CD4-positive, alpha-beta T cell treated with Interleukin-1 beta for 1 hour (primary cell): Measurements from ENCODE around the gene AOPEP.

ENCODE experiments used
- DNase-seq, 2 donors: peaks; one replicate each; pipeline ENCODE4 v3.0.0-alpha.2; 2020 to 2022

The AOPEP gene

DNA sequence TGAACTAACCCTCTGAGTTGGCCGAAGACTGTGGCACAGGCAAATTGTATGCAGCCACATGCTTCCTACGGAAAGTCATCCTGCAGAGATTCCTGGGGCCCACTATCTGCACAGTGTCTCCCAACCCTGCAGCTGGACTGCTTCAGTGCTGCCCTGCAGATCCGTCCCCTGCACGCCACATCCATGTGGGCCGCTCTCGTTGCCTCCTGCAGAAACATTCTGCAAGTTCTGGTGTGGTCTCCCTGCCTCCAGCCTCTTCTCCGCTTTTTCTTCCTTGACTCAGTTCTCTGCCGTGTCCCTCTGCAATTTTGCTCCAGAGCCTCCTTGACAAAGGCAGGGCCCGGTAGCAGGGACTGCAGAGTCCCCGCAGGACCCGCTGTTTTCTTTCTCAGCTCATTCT is 249.0 kb downstream of the AOPEP start:
- DNase-seq = no peak

DNA sequence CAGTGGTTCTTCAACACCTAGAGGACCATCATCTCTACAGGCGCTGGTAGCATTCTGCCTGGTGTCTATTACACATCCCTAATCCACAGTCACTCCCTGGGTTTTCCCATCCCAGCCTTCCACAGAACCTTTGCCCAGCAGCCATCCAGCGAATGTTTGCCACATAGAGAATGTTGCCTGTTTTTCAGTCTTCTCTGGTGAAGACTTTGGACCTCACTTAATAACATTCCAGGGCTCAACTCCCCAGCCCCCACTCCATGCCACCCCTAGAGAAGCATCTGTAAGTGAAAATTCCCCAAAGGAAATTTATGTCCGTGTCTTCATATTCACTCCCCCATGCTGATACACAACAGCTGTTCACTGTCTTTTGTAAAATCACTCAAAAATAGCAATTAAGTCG is 249.6 kb downstream of the AOPEP start:
- no peak for DNase-seq

DNA sequence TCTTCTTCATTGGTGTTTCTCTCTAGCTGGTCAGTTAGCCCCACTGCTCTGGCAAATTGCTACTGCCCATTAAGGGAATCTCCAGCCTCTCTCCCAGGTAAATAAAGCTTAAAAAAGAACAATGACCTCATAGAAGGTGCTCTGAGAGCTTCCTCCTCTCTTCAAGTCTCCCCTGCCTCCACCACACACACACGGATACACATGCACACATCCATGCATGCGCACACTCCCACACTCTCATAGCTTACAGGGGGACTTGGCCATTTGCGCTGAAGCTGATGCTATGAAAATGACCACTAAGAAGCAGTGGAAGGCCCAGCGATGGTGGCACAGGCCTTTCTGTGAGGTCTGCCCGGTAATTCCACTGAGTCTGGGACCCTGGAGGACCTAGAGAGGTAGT is 250.9 kb downstream of the AOPEP start:
- no peak for DNase-seq

- DNase-seq = no peak
Observed at GRCh38 chr9:94979904-94980507, 253.5 kb downstream of the AOPEP start.

GRCh38 chr9:94980947-94981722 is 254.6 kb downstream of the AOPEP start:
- no peak for DNase-seq

DNA sequence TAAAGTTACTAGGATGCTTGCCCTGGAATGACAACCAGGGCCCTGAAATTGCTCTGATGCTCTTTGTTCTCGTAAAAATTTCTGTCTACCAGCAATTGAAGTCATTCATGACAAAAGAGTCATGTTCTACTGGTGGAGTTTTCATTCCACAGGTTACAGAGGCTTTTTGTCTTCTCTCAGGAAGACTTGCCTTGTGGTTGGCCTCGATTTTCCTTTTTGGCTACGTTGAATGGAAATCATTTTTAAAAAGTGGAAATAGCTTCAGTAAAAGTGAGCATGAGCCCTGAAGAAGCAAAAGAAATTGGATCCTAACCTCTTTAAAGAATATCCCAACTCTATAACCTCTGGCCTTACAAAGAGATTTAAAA is 255.2 kb downstream of the AOPEP start:
- DNase-seq = no peak

- DNase-seq = no peak
Observed at GRCh38 chr9:94982211-94982610, 255.7 kb downstream of the AOPEP start.

- no peak for DNase-seq
Observed at GRCh38 chr9:94983552-94983951, 257.1 kb downstream of the AOPEP start.

DNA sequence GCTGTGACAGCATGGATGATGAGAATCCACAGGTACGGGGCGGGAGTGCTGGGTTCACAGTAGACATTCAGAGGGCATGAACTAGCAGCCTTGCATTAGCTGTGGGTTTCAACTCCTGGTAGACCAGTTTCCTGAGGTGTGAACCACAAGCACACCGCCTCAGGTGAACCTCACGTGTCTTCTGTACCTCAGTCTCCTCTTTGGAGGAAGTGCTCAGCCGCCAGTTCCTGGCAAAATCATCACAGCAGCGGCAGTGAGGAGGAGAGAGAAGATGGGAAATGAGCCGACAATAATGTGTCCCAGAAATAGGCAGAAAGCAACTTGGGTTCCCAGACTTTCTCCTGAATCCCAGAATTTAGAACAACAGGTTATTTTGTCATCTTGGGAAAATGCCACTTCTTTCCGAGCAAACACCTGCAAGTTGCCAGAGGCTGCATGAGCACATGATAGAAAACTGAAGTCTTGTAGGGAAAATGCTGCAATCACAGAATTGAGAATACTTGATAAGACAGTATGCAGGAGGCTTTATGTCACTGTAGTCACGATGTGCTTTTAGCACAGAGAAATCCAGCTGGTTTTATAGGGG is 258.5 kb downstream of the AOPEP start:
- DNase-seq = peak in 1 of 2 donors; percentile 12

DNA sequence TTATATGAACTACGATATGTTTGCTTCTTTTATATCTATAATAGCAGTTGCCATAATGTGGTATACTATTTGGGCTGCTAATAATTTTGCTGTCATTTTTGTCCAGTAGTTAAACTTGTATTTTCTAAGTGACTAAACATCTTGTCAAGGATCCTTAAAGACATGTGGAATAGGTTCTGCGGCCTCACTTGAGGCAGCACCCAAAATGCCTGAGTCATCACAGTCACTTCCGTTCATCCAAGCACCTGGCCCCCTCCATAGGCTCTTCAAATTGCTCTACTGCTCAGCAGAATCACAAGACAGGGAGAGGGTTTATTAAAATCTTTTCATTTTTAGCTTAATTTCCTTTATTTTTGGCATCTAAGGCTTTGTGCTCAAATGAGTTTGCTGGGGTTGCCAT is 259.1 kb downstream of the AOPEP start:
- DNase-seq = no peak

- no peak for DNase-seq
Observed at GRCh38 chr9:94987731-94988130, 261.2 kb downstream of the AOPEP start.

DNA sequence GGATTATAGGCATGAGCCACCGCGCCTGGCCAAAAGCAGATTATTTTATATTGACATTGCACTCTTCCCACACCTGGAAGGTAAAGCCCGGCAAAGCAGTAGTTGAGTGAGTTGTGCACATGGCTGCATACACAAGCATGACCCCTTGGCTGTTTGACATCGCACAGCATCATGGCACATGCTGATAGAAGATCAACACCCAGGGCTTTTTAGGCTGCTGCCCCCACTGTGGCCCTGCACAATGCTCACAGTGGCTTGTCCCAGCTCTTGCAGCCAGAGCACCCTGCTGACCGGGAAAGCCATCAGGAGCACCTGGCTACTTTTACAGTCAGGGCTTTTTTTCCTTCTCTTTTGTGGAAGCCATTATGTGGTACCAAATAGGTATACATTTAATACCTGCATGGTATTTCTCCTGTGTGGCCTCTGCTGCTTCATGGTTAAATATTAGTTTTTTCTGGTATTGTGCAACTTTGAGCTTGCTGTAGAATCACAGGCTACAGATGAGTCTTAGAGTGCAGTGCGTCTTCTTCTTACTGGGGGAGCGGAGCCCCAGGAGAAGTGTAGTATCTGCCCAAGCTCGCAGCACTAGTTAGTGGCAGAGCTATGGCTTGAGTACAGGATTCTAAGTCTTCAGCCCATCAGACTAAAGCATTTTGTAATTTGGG is 264.5 kb downstream of the AOPEP start:
- no peak for DNase-seq

DNA sequence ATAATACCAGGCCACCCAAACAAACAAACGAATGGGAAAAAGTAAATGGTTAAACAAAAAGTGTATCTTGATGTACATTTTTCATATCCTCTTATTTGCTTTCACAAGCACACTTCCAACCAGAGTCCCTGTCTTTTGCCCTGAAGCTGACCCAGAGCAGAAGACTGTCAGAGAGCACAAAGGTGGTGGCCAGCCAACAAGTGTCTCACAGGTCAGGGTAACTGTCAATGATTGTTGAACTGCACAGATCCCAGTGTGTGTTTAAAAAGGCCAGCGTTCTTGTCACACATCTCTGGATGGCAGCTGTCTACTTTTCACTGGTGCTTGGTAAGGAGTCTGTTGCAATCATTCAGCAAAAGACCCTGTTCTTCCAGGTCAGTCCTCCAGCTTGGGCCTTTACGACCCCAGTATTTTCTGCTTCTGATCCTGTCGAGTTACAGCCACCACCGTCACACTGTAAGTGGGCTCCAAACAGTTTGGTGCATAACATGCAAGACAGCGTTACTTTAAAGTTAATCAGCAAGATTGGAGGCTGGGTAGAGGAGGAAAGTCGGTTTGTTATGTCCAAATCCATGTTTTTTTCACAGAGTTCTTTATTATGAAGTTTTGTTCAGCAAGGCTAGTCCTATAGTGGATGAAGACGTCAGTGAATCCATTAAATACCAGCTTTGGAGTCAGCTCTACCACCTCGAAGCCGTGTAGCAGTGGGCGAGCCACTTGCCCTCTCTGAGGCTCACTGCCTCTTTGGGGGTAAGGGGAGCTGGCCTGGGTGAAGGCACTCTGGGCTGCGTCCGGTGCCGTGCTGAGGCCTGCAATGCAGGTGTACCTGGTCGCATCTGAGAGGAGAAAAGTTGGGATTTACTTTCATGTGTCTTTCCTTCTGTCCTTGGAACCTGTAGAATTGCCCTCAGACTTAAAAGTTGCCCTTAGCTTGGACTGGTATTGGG is 265.7 kb downstream of the AOPEP start:
- no peak for DNase-seq

DNA sequence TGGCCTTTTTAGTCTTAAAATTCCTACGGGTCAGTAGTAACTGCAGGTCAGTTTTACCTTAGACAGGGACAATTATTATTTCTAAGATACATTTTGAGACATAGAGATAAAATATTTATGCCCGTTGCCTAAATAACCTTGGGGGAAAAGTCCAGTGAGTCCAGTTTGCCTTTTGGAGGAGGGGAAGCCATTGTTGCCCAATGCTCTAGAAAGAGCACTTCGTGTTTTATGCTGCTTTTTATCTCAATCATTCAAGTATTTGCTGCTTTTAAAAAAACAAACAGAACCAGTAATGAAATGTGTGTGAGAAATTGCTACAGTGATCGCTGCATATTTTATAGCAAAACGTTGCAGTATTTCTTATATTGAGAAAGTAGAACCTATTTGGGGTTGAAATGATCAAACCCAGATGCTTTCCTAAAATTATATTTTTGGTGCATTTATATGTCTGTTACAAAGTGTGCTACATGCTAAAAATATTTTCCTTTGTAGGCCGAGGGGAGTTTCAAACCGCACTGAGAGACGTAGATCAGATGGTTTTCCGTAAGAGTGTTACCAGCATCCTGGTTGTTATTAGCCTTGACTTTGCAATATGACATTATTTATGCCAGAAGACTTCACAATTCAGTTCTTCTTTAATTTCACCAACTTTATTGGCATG is 266.8 kb downstream of the AOPEP start:
- no peak for DNase-seq

DNA sequence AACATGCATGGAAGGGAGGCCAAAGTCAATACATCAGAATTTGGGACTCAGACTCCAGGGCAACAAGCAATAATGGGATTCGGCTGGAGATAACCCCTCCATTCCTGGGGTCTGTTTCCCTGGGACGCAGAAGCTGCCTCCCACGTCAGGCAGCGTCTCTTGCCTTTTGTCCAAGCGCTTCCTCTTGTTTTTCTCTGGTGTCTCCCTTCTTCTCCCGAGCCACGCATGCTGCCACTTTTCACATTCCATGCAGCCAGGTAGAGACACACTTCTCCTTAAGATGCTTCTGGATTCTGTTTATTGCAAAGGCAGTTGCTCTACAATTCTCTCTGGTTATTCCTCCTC is 267.3 kb downstream of the AOPEP start:
- DNase-seq = no peak

GRCh38 chr9:94995048-94995693 is 268.7 kb downstream of the AOPEP start:
- DNase-seq = no peak

- no peak for DNase-seq
Observed at GRCh38 chr9:94996641-94997040, 270.1 kb downstream of the AOPEP start.

DNA sequence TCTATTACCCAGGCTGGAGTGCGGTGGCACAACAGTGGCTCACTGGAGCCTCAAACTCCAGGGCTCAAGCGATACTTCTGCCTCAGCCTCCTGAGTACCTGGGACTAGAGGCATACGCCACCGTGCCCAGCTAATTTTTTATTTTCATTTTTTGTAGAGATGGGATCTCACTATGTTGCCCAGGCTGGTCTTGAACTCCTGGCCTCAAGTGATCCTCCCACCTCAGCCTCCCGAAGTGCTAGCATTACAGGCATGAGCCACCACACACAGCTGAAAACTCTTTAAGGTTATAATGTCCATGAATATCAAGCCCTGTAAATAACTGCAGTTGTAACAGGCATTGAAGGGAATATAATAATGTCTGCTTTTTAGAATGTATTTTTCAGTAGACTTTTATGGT is 271.2 kb downstream of the AOPEP start:
- DNase-seq = no peak

- no peak for DNase-seq
Observed at GRCh38 chr9:94999832-95000231, 273.3 kb downstream of the AOPEP start.

DNA sequence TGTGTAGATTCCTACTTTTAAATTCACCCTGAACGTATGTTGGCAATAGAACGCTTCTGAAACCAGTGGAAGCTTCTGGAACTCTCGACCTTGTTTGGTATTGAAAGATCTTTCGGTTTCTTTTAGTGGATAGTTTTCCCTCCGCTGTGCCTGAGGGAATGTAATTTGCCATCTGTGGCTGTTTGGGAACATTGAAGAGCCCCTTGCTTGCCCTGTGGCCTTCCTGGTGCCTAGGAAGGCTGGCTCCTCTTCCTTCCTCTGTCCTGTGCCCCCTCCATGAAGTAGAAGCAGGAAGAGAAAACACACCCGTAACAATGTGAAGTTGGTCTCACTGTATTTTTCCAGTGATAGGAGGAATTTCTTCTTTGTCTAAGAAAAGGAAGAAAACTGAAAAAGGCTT is 274.3 kb downstream of the AOPEP start:
- no peak for DNase-seq

- DNase-seq = no peak
Observed at GRCh38 chr9:95001720-95002119, 275.2 kb downstream of the AOPEP start.
